Activated CD8-positive, alpha-beta T cell treated with anti-CD3 and anti-CD28 coated beads for 36 hours (primary cell): ENCODE data around the gene GCAT. TPM values are rescaled to one million over a fixed set of nuclear protein-coding genes. Genes with fewer than 3 reads are reported as not detected.

Experiments
- ATAC-seq: fragments of 200-7000 bp; cut with Tn5 transposase; one replicate; pipeline ENCODE4 v1.10.0; 2021; ENCODE audit warnings: mild to moderate bottlenecking, moderate library complexity
- CTCF ChIA-PET: fragments of 350-600 bp; sonication (Branson Sonifier 250); formaldehyde crosslinking; loops from one replicate; lab custom pipeline; 2021; ENCODE audit warnings: antibody characterized with exemption; lab: Charles Lee
- POLR2A ChIA-PET: fragments of 350-600 bp; sonication (Branson Sonifier 250); formaldehyde crosslinking; loops from one replicate; lab custom pipeline; 2021; ENCODE audit warnings: antibody characterized with exemption; lab: Charles Lee
- DNase-seq: peaks from one replicate; pipeline ENCODE4 v3.0.0-alpha.2; 2020
- H3K27ac Mint-ChIP-seq: one replicate; pipeline ENCODE4 v1.8.0; 2021; ENCODE audit warnings: mild to moderate bottlenecking, mixed read lengths
- H3K27me3 Mint-ChIP-seq: one replicate; pipeline ENCODE4 v1.8.0; 2021; ENCODE audit warnings: mixed read lengths
- H3K36me3 Mint-ChIP-seq: one replicate; pipeline ENCODE4 v1.8.0; 2021; ENCODE audit warnings: low read depth, mixed read lengths
- H3K4me1 Mint-ChIP-seq: one replicate; pipeline ENCODE4 v1.8.0; 2021; ENCODE audit warnings: low read depth, mixed read lengths
- H3K4me3 Mint-ChIP-seq: one replicate; pipeline ENCODE4 v1.8.0; 2021; ENCODE audit warnings: mild to moderate bottlenecking, moderate library complexity, mixed read lengths
- H3K9me3 Mint-ChIP-seq: one replicate; pipeline ENCODE4 v1.8.0; 2021; ENCODE audit warnings: mixed read lengths
- intact Hi-C: fragments of 100-400 bp; cut with micrococcal nuclease; formaldehyde crosslinking; loops from one replicate; pipeline ENCODE4 v1.10.0; 2022
- microRNA-seq: library from miRNA; unstranded; fragments of <30 nt; microRNA quantifications from one replicate; pipeline ENCODE4 v1.2.0, GENCODE V29; 2022; ENCODE audit warnings: borderline microRNAs expressed, borderline replicate concordance
- total RNA-seq, 2 experiments: library from RNA; stranded (reverse); gene quantifications; one replicate each; pipeline ENCODE4 v1.2.3, GENCODE V29; 2021
- TF ChIP-seq, protein P1 (sequence below): fragments of 200-600 bp; IDR thresholded peaks from one replicate; pipeline ENCODE4 v1.8.0; 2022; ENCODE audit warnings: antibody characterized with exemption, mild to moderate bottlenecking

GCAT gene
- total RNA-seq, 2 experiments from 2014 or later, result 19.0 to 20.4 TPM

DNA sequence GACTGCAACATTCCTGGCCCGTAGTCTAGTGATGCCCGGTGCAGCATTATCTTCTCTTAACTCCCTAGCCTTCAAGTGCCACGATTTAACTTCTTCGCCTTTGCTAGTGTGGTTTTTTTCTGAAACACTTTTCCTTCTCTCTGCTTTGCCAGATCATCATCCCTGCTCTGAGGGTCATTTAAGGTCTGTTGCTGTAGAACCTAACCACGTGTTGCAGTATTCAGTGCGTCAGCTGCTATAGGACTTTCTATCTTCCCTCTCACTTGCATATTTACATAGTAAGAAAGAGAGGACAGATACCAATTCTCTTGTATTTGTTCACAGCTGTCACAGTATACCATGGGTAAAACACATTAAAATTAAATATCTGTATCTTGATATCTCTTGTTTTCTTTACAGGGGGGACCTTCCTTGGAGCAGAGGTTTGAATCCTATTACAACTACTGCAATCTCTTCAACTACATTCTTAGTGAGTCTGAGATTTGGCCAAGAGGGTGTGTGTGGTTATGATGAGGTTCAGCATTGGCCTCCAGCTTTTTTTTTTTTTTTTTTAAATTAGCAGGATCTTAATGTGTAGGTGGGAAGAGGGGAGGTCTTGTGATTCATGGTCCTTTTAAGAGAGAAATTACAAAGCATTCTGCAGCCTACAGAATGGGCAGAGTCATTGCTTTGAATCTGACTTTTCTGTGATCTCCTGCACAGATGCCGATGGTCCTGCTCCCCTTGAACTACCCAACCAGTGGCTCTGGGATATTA is 55.0 kb downstream of the GCAT start:
- Mint-ChIP-seq H3K4me3 (no peak overlapping the region), H3K36me3 (peaks cover 59% of the 10 kb centered on the region), H3K27me3 (no peaks in the 10 kb centered on the region), H3K9me3 (no peaks in the 10 kb centered on the region), H3K4me1 (peaks cover 9% of the 10 kb centered on the region), H3K27ac (peak overlapping the region; percentile 39)
- ChIA-PET POLR2A (interaction anchor here (0.6 to 1.9 kb wide), 4 partner anchors 10 to 43 kb away, joined by 3 to 8 read pairs (median 5); partner anchors contain the start of genes ANKRD54, EIF3L and MICALL1), CTCF (interaction anchor here (0.7 to 3.9 kb wide), 42 partner anchors 7 to 343 kb away, joined by 3 to 89 read pairs (median 4); partner anchors contain the start of genes ANKRD54, EIF3L, GCAT and PDXP)
- TF ChIP-seq, protein P1, sequence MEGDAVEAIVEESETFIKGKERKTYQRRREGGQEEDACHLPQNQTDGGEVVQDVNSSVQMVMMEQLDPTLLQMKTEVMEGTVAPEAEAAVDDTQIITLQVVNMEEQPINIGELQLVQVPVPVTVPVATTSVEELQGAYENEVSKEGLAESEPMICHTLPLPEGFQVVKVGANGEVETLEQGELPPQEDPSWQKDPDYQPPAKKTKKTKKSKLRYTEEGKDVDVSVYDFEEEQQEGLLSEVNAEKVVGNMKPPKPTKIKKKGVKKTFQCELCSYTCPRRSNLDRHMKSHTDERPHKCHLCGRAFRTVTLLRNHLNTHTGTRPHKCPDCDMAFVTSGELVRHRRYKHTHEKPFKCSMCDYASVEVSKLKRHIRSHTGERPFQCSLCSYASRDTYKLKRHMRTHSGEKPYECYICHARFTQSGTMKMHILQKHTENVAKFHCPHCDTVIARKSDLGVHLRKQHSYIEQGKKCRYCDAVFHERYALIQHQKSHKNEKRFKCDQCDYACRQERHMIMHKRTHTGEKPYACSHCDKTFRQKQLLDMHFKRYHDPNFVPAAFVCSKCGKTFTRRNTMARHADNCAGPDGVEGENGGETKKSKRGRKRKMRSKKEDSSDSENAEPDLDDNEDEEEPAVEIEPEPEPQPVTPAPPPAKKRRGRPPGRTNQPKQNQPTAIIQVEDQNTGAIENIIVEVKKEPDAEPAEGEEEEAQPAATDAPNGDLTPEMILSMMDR, result no peak
- intact Hi-C loops, result loop anchor here (5.0 kb wide), 1 partner anchor 45 kb away; no protein-coding TSS in a partner anchor
- ATAC-seq (no peak), DNase-seq (no peak)

DNA sequence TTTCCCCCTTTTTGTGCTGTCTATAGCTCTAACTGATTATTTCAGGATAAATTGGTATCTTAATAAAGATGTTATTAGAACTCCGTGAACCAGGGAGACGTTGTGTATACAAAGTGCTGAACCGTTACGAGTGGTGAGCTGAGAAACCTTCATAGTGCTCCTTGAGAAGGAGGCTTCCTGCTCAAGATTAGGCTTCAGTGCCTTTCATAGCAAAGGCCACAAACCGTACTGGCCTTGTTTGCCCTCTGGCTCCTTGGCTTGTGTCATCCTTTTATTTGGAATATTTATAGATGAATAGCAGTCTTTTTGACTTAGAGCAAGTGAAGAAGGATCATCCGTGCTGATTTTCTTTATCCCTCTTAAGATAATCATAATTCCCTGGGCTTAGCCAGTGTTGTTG is 57.8 kb downstream of the GCAT start:
- CTCF ChIA-PET, result interaction anchor here (1.6 kb wide), 1 partner anchor 69 kb away, joined by 4 read pairs; no protein-coding TSS in a partner anchor
- POLR2A ChIA-PET, result interaction anchor here (0.7 to 1.9 kb wide), 2 partner anchors 10 to 16 kb away, joined by 3 to 6 read pairs; partner anchors contain the start of gene EIF3L
- intact Hi-C loops, result no loop called here
- Mint-ChIP-seq H3K36me3 (peaks cover 62% of the 10 kb centered on the region), H3K27me3 (no peaks in the 10 kb centered on the region), H3K27ac (no peak overlapping the region), H3K4me3 (no peak overlapping the region), H3K9me3 (no peaks in the 10 kb centered on the region), H3K4me1 (peaks cover 9% of the 10 kb centered on the region)
- TF ChIP-seq, protein P1, result no peak
- DNase-seq (no peak), ATAC-seq (no peak)

Small RNAs within 50 kb of the gene (microRNA-seq; reads per million reads assigned to microRNA genes)
- 3.3 reads per million, percentile 8 among the genes with 10 or more reads in this experiment for gene MIR659

Other genes starting within 250 kb of the GCAT start
- under 1 TPM; 0.59 to 0.72 TPM for gene CDC42EP1, start 247.5 kb upstream of the GCAT start, total RNA-seq
- not detected for gene LGALS2, start 227.8 kb upstream of the GCAT start, total RNA-seq
- gene GGA1, start 199.1 kb upstream of the GCAT start, total RNA-seq, result 10 to 100 TPM; 59.7 to 62.8 TPM
- 100 to 1,000 TPM; 122 to 128 TPM for gene SH3BP1, start 168.3 kb upstream of the GCAT start, total RNA-seq
- 10 to 100 TPM; 51.3 to 51.5 TPM for gene PDXP, start 149.2 kb upstream of the GCAT start, total RNA-seq
- gene LGALS1, start 132.3 kb upstream of the GCAT start, total RNA-seq, result 100 to 1,000 TPM; 247 to 261 TPM
- 10 to 100 TPM; 36.8 to 38.8 TPM for gene NOL12, start 121.6 kb upstream of the GCAT start, total RNA-seq
- 10 to 100 TPM; 17.8 to 20.7 TPM for gene TRIOBP, start 110.9 kb upstream of the GCAT start, total RNA-seq
- not detected for gene GALR3, start 15.4 kb downstream of the GCAT start, total RNA-seq
- 10 to 100 TPM; 17.2 to 17.5 TPM for gene ANKRD54, start 36.4 kb downstream of the GCAT start, total RNA-seq
- gene EIF3L, start 41.5 kb downstream of the GCAT start, total RNA-seq, result 100 to 1,000 TPM; 687 to 694 TPM
- gene MICALL1, start 98.4 kb downstream of the GCAT start, total RNA-seq, result 10 to 100 TPM; 10.2 to 11.8 TPM
- not detected for gene C22orf23, start 145.7 kb downstream of the GCAT start, total RNA-seq
- 10 to 100 TPM; 82.2 to 85.4 TPM for gene POLR2F, start 145.8 kb downstream of the GCAT start, total RNA-seq
- not detected for gene SOX10, start 176.6 kb downstream of the GCAT start, total RNA-seq
- 10 to 100 TPM; 13.9 to 14.9 TPM for gene PICK1, start 249.5 kb downstream of the GCAT start, total RNA-seq